IMR-90 (cell line): ENCODE results near the gene TMOD2. TPM values are rescaled to one million over a fixed set of nuclear protein-coding genes. Genes with fewer than 3 reads are reported as not detected.

Experiments
- ATAC-seq: fragments of 200-7000 bp; cut with Tn5 transposase; 2 replicates; pipeline ENCODE4 v1.9.1; 2020; ENCODE audit warnings: low read depth, mild to moderate bottlenecking, moderate library complexity
- BruUV-seq: library from RNA; stranded (reverse); fragments of 400-500 nt; replicated peaks from 2 replicates; lab custom pipeline; 2021; lab: Mats Ljungman, UMichigan
- CTCF ChIA-PET: fragments of 300-600 bp; formaldehyde crosslinking; extraction: SDS; loops from one replicate; lab custom pipeline; 2021; ENCODE audit warnings: antibody characterized with exemption; lab: Yijun Ruan, JAX
- POLR2A ChIA-PET: fragments of 300-600 bp; sonication (Branson Sonifier 250); formaldehyde crosslinking; loops from one replicate; lab custom pipeline; 2022; ENCODE audit warnings: antibody characterized with exemption; ENCODE audit not compliant: unreplicated experiment; lab: Charles Lee
- DNase-seq: peaks from one replicate; pipeline ENCODE4 v3.0.0; 2013
- H2AFZ ChIP-seq: replicated peaks from 2 replicates; pipeline ENCODE3; 2013; ENCODE audit warnings: low read length, mild to moderate bottlenecking; ENCODE audit not compliant: poor library complexity
- H2AK5ac ChIP-seq: 2 replicates; pipeline ENCODE4 v1.6.1; 2013; ENCODE audit warnings: low read depth, low read length, inconsistent platforms
- H2AK9ac ChIP-seq: replicated peaks from 2 replicates; pipeline ENCODE3; 2013; ENCODE audit warnings: mild to moderate bottlenecking, low read depth, low read length, moderate library complexity; ENCODE audit not compliant: poor library complexity
- H2BK120ac ChIP-seq: 2 replicates; pipeline ENCODE4 v1.6.1; 2013; ENCODE audit warnings: low read depth, low read length, inconsistent platforms
- H2BK15ac ChIP-seq: 3 replicates; pipeline ENCODE4 v1.6.1; 2013; ENCODE audit warnings: low read depth, low read length, inconsistent platforms
- H2BK20ac ChIP-seq: 2 replicates; pipeline ENCODE4 v1.6.1; 2013; ENCODE audit warnings: low read depth, mild to moderate bottlenecking, inconsistent platforms, low read length, moderate library complexity
- H2BK5ac ChIP-seq: 2 replicates; pipeline ENCODE4 v1.6.1; 2013; ENCODE audit warnings: mild to moderate bottlenecking, low read depth, low read length, inconsistent platforms; ENCODE audit not compliant: poor library complexity, severe bottlenecking
- H3K14ac ChIP-seq: replicated peaks from 2 replicates; pipeline ENCODE4 v1.6.1; 2013; ENCODE audit warnings: low read depth, low read length, inconsistent platforms
- H3K18ac ChIP-seq: 2 replicates; pipeline ENCODE4 v1.6.1; 2013; ENCODE audit warnings: low read depth, low read length, control low read depth
- H3K23ac ChIP-seq: 2 replicates; pipeline ENCODE4 v1.6.1; 2013; ENCODE audit warnings: low read depth, low read length, inconsistent platforms
- H3K27ac ChIP-seq: 2 replicates; pipeline ENCODE4 v1.5.1; 2013; ENCODE audit warnings: mild to moderate bottlenecking, control low read depth, low read length; ENCODE audit not compliant: insufficient read depth
- H3K27me3 ChIP-seq: 2 replicates; pipeline ENCODE4 v1.6.1; 2013; ENCODE audit warnings: low read length; ENCODE audit not compliant: control insufficient read depth, insufficient read depth
- H3K36me3 ChIP-seq: 2 replicates; pipeline ENCODE4 v1.6.1; 2013; ENCODE audit warnings: low read length, mixed read lengths; ENCODE audit not compliant: control insufficient read depth, insufficient read depth
- H3K4ac ChIP-seq: 2 replicates; pipeline ENCODE4 v1.6.1; 2013; ENCODE audit warnings: low read depth, low read length, inconsistent platforms
- H3K4me1 ChIP-seq: 2 replicates; pipeline ENCODE4 v1.6.1; 2013; ENCODE audit warnings: low read length, mixed read lengths; ENCODE audit not compliant: control insufficient read depth, insufficient read depth
- H3K4me2 ChIP-seq: 2 replicates; pipeline ENCODE4 v1.6.1; 2013; ENCODE audit warnings: low read depth, mild to moderate bottlenecking, control low read depth, low read length, moderate library complexity
- H3K4me3 ChIP-seq: 2 replicates; pipeline ENCODE4 v1.5.1; 2013; ENCODE audit warnings: low read depth, mild to moderate bottlenecking, control low read depth, low read length, moderate library complexity; ENCODE audit not compliant: insufficient read depth
- H3K56ac ChIP-seq: 2 replicates; pipeline ENCODE4 v1.6.1; 2013; ENCODE audit warnings: low read length, inconsistent platforms; ENCODE audit not compliant: insufficient read depth; ENCODE audit errors: extremely low read depth
- H3K79me1 ChIP-seq, 2 experiments: 2 replicates each; pipeline ENCODE4 v1.6.1; 2013; ENCODE audit warnings: low read length in 2 of 2, inconsistent platforms in 1 of 2, low read depth in 1 of 2
- H3K9ac ChIP-seq: 2 replicates; pipeline ENCODE4 v1.6.1; 2013; ENCODE audit warnings: low read depth, low read length, control low read depth
- H3K9me1 ChIP-seq: 2 replicates; pipeline ENCODE4 v1.6.1; 2013; ENCODE audit warnings: low read length, inconsistent platforms; ENCODE audit not compliant: insufficient read depth
- H3K9me3 ChIP-seq: 2 replicates; pipeline ENCODE4 v1.6.1; 2013; ENCODE audit warnings: low read length; ENCODE audit not compliant: control insufficient read depth, insufficient read depth
- H4K20me1 ChIP-seq: 2 replicates; pipeline ENCODE4 v1.6.1; 2013; ENCODE audit warnings: low read length, inconsistent platforms; ENCODE audit not compliant: insufficient read depth
- H4K5ac ChIP-seq: 2 replicates; pipeline ENCODE4 v1.6.1; 2013; ENCODE audit warnings: mild to moderate bottlenecking, low read depth, low read length, control low read depth
- H4K8ac ChIP-seq, 2 experiments: 2 replicates each; pipeline ENCODE4 v1.6.1; 2013; ENCODE audit warnings: low read depth in 2 of 2, low read length in 2 of 2, control low read depth in 1 of 2, inconsistent platforms in 1 of 2
- H4K91ac ChIP-seq: 2 replicates; pipeline ENCODE4 v1.6.1; 2013; ENCODE audit warnings: low read depth, low read length, inconsistent platforms; ENCODE audit not compliant: insufficient read depth
- CEBPB ChIP-seq: IDR thresholded peaks from 2 replicates; pipeline ENCODE4 v1.6.1; 2012; ENCODE audit warnings: low read depth, low read length, improper control_type of control experiment
- CHD1 ChIP-seq: IDR thresholded peaks from 2 replicates; pipeline ENCODE4 v1.6.1; 2012; ENCODE audit warnings: low read depth, low read length, improper control_type of control experiment
- CTCF ChIP-seq: conservative IDR thresholded peaks from 2 replicates; pipeline ENCODE4 v1.5.1; 2012; ENCODE audit warnings: mild to moderate bottlenecking, low read depth, low read length, improper control_type of control experiment
- FOS ChIP-seq: fragments of 150-350 bp; IDR thresholded peaks from 2 replicates; pipeline ENCODE4 v1.6.1; 2016; ENCODE audit warnings: low read depth, low read length
- MAFK ChIP-seq: IDR thresholded peaks from 2 replicates; pipeline ENCODE4 v1.6.1; 2012; ENCODE audit warnings: low read depth, low read length, improper control_type of control experiment
- MXI1 ChIP-seq: IDR thresholded peaks from 2 replicates; pipeline ENCODE4 v1.6.1; 2012; ENCODE audit warnings: low read depth, mild to moderate bottlenecking, low read length, moderate library complexity, borderline replicate concordance
- NFE2L2 ChIP-seq: fragments of 150-350 bp; IDR thresholded peaks from 2 replicates; pipeline ENCODE4 v1.6.1; 2016; ENCODE audit warnings: low read depth, mild to moderate bottlenecking, low read length
- POLR2A ChIP-seq: IDR thresholded peaks from 2 replicates; pipeline ENCODE4 v1.6.1; 2012; ENCODE audit warnings: mild to moderate bottlenecking, low read depth, low read length
- RAD21 ChIP-seq: IDR thresholded peaks from 2 replicates; pipeline ENCODE4 v1.6.1; 2012; ENCODE audit warnings: low read length, improper control_type of control experiment
- RFX5 ChIP-seq: IDR thresholded peaks from 2 replicates; pipeline ENCODE4 v1.8.0; 2012; ENCODE audit warnings: low read depth, mild to moderate bottlenecking, low read length, moderate library complexity
- SMC3 ChIP-seq: fragments of 150-350 bp; IDR thresholded peaks from 2 replicates; pipeline ENCODE4 v1.6.1; 2016; ENCODE audit warnings: low read depth, mild to moderate bottlenecking, antibody characterized with exemption, low read length, moderate library complexity
- USF2 ChIP-seq: fragments of 150-350 bp; IDR thresholded peaks from 2 replicates; pipeline ENCODE4 v1.6.1; 2017; ENCODE audit warnings: mild to moderate bottlenecking, antibody characterized with exemption, low read length, low read depth
- WGBS, 2 experiments: methylation state at CpG; one replicate each; pipeline versions ENCODE4 v1.1.5 to v1.1.7; 2013; ENCODE audit warnings: missing lambda C conversion rate in 2 of 2; ENCODE audit not compliant: insufficient read length in 1 of 2; ENCODE audit errors: extremely low coverage in 2 of 2; 5-methylcytosine and 5-hydroxymethylcytosine counted together
- dilution Hi-C: fragments of 300-500 bp; cut with HindIII; formaldehyde crosslinking; loops from one replicate; pipeline ENCODE4 v1.14.3; 2018; ENCODE audit warnings: low sequenced_read_pairs; ENCODE audit not compliant: unreplicated experiment
- in situ Hi-C: fragments of 300-500 bp; cut with MboI; formaldehyde crosslinking; loops from 3 replicates; pipeline ENCODE4 v1.14.3; 2019; ENCODE audit warnings: low sequenced_read_pairs, inconsistent platforms, mixed read lengths
- intact Hi-C: fragments of 100-400 bp; cut with micrococcal nuclease; formaldehyde crosslinking; loops from 2 replicates; pipeline ENCODE4 v1.10.0; 2022
- polyA plus RNA-seq, 3 experiments: library from polyadenylated mRNA; depleted of rRNA; stranded (reverse); fragments of >200 nt; gene quantifications; 2 replicates each; pipeline ENCODE4 v1.2.3, GENCODE V29; 2012; ENCODE audit warnings: low replicate concordance in 1 of 3
- total RNA-seq: library from RNA; depleted of rRNA; stranded (reverse); fragments of >200 nt; gene quantifications from 2 replicates; pipeline ENCODE4 v1.2.3, GENCODE V29; 2012

Gene TMOD2
- total and polyA plus RNA-seq, 2 of the 4 experiments (the other 2 are of a cell fraction), result 2.8 to 5.4 TPM

GRCh38 chr15:51760805-51761204 lies 9.4 kb downstream of the TMOD2 start:
- Histone ChIP-seq H3K4me3 (no peak overlapping the region), H2BK20ac (no peak overlapping the region), H4K91ac (no peak overlapping the region), H2BK15ac (no peak overlapping the region), H3K9me3 (no peaks in the 10 kb centered on the region), H2BK120ac (no peak overlapping the region), H3K27ac (no peak overlapping the region), H3K79me1 (peaks cover 6 to 18% of the 10 kb centered on the region in 2 experiments; a peak in 3 of 4 replicates), H3K9me1 (peaks cover 7% of the 10 kb centered on the region), H2AFZ (no peak overlapping the region), H4K5ac (no peak overlapping the region), H3K18ac (no peak overlapping the region), H3K9ac (no peak overlapping the region), H2BK5ac (no peak overlapping the region), H3K56ac (no peak overlapping the region), H3K14ac (no peak overlapping the region), H4K8ac (no peak overlapping the region), H3K23ac (no peak overlapping the region), H3K4ac (no peak overlapping the region), H3K36me3 (no peaks in the 10 kb centered on the region), H3K4me1 (peaks cover 9% of the 10 kb centered on the region), H2AK5ac (no peak overlapping the region), H2AK9ac (no peak overlapping the region), H4K20me1 (peaks cover 13% of the 10 kb centered on the region; the same call in 1 of the 2 replicates), H3K27me3 (no peaks in the 10 kb centered on the region), H3K4me2 (no peak overlapping the region)
- intact Hi-C loops (no loop called here), in situ Hi-C loops (no loop called here), dilution Hi-C loops (no loop called here)
- no TSS peak for BruUV-seq
- TF ChIP-seq MXI1 (no peak), MAFK (no peak), USF2 (no peak), NFE2L2 (no peak), FOS (no peak), RAD21 (no peak), SMC3 (no peak), CEBPB (no peak), CTCF (no peak), POLR2A (no peak), CHD1 (no peak), RFX5 (no peak)
- WGBS, 2 experiments, result 59% methylated on average over 3 of the region's 3 CpGs; no CpG with 5 or more reads in 1 of the 2 experiments
- no peak for ATAC-seq
- ChIA-PET CTCF (interaction anchor here (0.9 to 1.5 kb wide), 2 partner anchors 10 to 111 kb away, joined by 3 to 12 read pairs; no protein-coding TSS in a partner anchor), POLR2A (interaction anchor here (0.6 kb wide), 1 partner anchor 56 kb away, joined by 3 read pairs; no protein-coding TSS in a partner anchor)
- no peak for DNase-seq
